CD4-positive, CD25-positive, alpha-beta regulatory T cell (primary cell): Measurements from ENCODE around the gene ATRNL1. TPM values are rescaled to one million over a fixed set of nuclear protein-coding genes. Genes with fewer than 3 reads are reported as not detected.

Experiments
- ATAC-seq, 2 donors: fragments of 150-1000 bp; cut with Tn5 transposase; one replicate each; pipeline ENCODE4 v1.10.0; 2021; ENCODE audit warnings: low read depth in 2 of 2, moderate number of reproducible peaks in 2 of 2, moderate library complexity in 1 of 2
- DNase-seq, 3 donors: peaks; one replicate each; pipeline versions ENCODE4 v3.0.0 to v3.0.0-alpha.2; 2012 to 2022; ENCODE audit warnings: mixed read lengths in 1 of 3
- H3K27ac ChIP-seq: one replicate; pipeline ENCODE4 v1.7.0; 2013; ENCODE audit warnings: mild to moderate bottlenecking, low read length; ENCODE audit not compliant: insufficient read depth, poor library complexity, severe bottlenecking
- H3K27me3 ChIP-seq: one replicate; pipeline ENCODE4 v1.7.0; 2013; ENCODE audit warnings: low read length; ENCODE audit not compliant: control insufficient read depth, insufficient read depth
- H3K36me3 ChIP-seq: one replicate; pipeline ENCODE4 v1.7.0; 2013; ENCODE audit warnings: mild to moderate bottlenecking, low read length, moderate library complexity; ENCODE audit not compliant: control insufficient read depth, insufficient read depth
- H3K4me1 ChIP-seq: 2 replicates; pipeline ENCODE4 v1.7.0; 2013; ENCODE audit warnings: mild to moderate bottlenecking, low read length; ENCODE audit not compliant: insufficient read depth, control insufficient read depth, poor library complexity, severe bottlenecking
- H3K4me3 ChIP-seq: one replicate; pipeline ENCODE4 v1.7.0; 2013; ENCODE audit warnings: low read depth, mild to moderate bottlenecking, low read length, moderate library complexity
- H3K9me3 ChIP-seq, 2 experiments: 1 replicate in 1 of 2; 2 replicates in 1 of 2; pipeline ENCODE4 v1.7.0; 2013; ENCODE audit warnings: low read length in 2 of 2, mild to moderate bottlenecking in 1 of 2, moderate library complexity in 1 of 2; ENCODE audit not compliant: control insufficient read depth in 2 of 2
- H3K27ac Mint-ChIP-seq, 3 donors: one replicate each; pipeline ENCODE4 v1.8.0; 2020 to 2022; ENCODE audit warnings: mild to moderate bottlenecking in 3 of 3, mixed read lengths in 3 of 3, moderate library complexity in 2 of 3
- H3K27me3 Mint-ChIP-seq: one replicate; pipeline ENCODE4 v1.8.0; 2022; ENCODE audit warnings: mild to moderate bottlenecking, mixed read lengths
- H3K36me3 Mint-ChIP-seq: one replicate; pipeline ENCODE4 v1.8.0; 2020; ENCODE audit warnings: mixed read lengths
- H3K4me1 Mint-ChIP-seq, 4 donors: one replicate each; pipeline ENCODE4 v1.8.0; 2020 to 2022; ENCODE audit warnings: mixed read lengths in 4 of 4, mild to moderate bottlenecking in 1 of 4
- H3K4me3 Mint-ChIP-seq, 4 donors: one replicate each; pipeline ENCODE4 v1.8.0; 2020 to 2022; ENCODE audit warnings: mild to moderate bottlenecking in 4 of 4, mixed read lengths in 4 of 4, moderate library complexity in 3 of 4
- H3K9me3 Mint-ChIP-seq, 7 donors: one replicate each; pipeline ENCODE4 v1.8.0; 2020 to 2022; ENCODE audit warnings: mixed read lengths in 7 of 7, mild to moderate bottlenecking in 3 of 7, moderate library complexity in 2 of 7
- polyA plus RNA-seq, 4 donors: library from polyadenylated mRNA; unstranded; fragments of 300-500 nt; fragmentation: Illumina TruSeq; gene quantifications; one replicate each; pipeline ENCODE4 v1.2.3, GENCODE V29; 2021
- total RNA-seq: library from RNA; stranded (reverse); gene quantifications from one replicate; pipeline ENCODE4 v1.2.3, GENCODE V29; 2022

The ATRNL1 gene
- total and polyA plus RNA-seq, 5 donors from 2014 or later = not detected

- Histone ChIP-seq H3K36me3 (no peaks in the 10 kb centered on the region), H3K27me3 (no peaks in the 10 kb centered on the region), H3K4me1 (no peaks in the 10 kb centered on the region), H3K9me3 (no peaks in the 10 kb centered on the region), H3K27ac (no peak overlapping the region), H3K4me3 (no peak overlapping the region)
- no peaks in the 10 kb centered on the region for H3K27me3 Mint-ChIP-seq
- peaks cover 0 to 6% (median 1%) of the 10 kb centered on the region in 7 donors for H3K9me3 Mint-ChIP-seq
- H3K36me3 Mint-ChIP-seq = no peaks in the 10 kb centered on the region
- no peak for DNase-seq
- no peaks in the 10 kb centered on the region for H3K4me1 Mint-ChIP-seq
- H3K27ac Mint-ChIP-seq = no peak overlapping the region
- ATAC-seq = no peak
- no peak overlapping the region for H3K4me3 Mint-ChIP-seq
These were observed 887.3 kb downstream of the ATRNL1 start for GRCh38 chr10:115980470-115980869.

- no peak for DNase-seq
- H3K27me3 Mint-ChIP-seq = no peaks in the 10 kb centered on the region
- no peaks in the 10 kb centered on the region for H3K4me1 Mint-ChIP-seq
- Histone ChIP-seq H3K4me1 (no peaks in the 10 kb centered on the region), H3K27me3 (no peaks in the 10 kb centered on the region), H3K4me3 (no peak overlapping the region), H3K36me3 (no peaks in the 10 kb centered on the region), H3K27ac (no peak overlapping the region), H3K9me3 (no peaks in the 10 kb centered on the region)
- ATAC-seq = no peak
- H3K9me3 Mint-ChIP-seq = peaks cover 0 to 8% (median 1%) of the 10 kb centered on the region in 7 donors
- H3K27ac Mint-ChIP-seq = no peak overlapping the region
- no peak overlapping the region for H3K4me3 Mint-ChIP-seq
- H3K36me3 Mint-ChIP-seq = no peaks in the 10 kb centered on the region
These were observed 887.9 kb downstream of the ATRNL1 start for GRCh38 chr10:115981081-115981480.

GRCh38 chr10:115982076-115982475 lies 888.9 kb downstream of the ATRNL1 start:
- H3K9me3 Mint-ChIP-seq = peaks cover 0 to 13% (median 2%) of the 10 kb centered on the region in 7 donors
- Histone ChIP-seq H3K9me3 (no peaks in the 10 kb centered on the region), H3K4me3 (no peak overlapping the region), H3K27me3 (no peaks in the 10 kb centered on the region), H3K4me1 (no peaks in the 10 kb centered on the region), H3K36me3 (no peaks in the 10 kb centered on the region), H3K27ac (no peak overlapping the region)
- no peaks in the 10 kb centered on the region for H3K4me1 Mint-ChIP-seq
- no peaks in the 10 kb centered on the region for H3K36me3 Mint-ChIP-seq
- H3K4me3 Mint-ChIP-seq = no peak overlapping the region
- DNase-seq (no peak), ATAC-seq (no peak)
- H3K27me3 Mint-ChIP-seq = no peaks in the 10 kb centered on the region
- no peak overlapping the region for H3K27ac Mint-ChIP-seq

- DNase-seq = no peak
- Mint-ChIP-seq H3K4me3 (no peak overlapping the region), H3K9me3 (peaks cover 0 to 17% (median 2%) of the 10 kb centered on the region in 7 donors), H3K36me3 (no peaks in the 10 kb centered on the region), H3K27ac (no peak overlapping the region), H3K4me1 (no peaks in the 10 kb centered on the region), H3K27me3 (no peaks in the 10 kb centered on the region)
- Histone ChIP-seq H3K27me3 (no peaks in the 10 kb centered on the region), H3K27ac (no peak overlapping the region), H3K36me3 (no peaks in the 10 kb centered on the region), H3K4me1 (no peaks in the 10 kb centered on the region), H3K4me3 (no peak overlapping the region), H3K9me3 (no peaks in the 10 kb centered on the region)
- ATAC-seq = no peak
These were observed 889.4 kb downstream of the ATRNL1 start for GRCh38 chr10:115982526-115982925.

- H3K9me3 ChIP-seq = no peaks in the 10 kb centered on the region
These were observed 892.6 kb downstream of the ATRNL1 start for GRCh38 chr10:115985786-115986185.

GRCh38 chr10:115988380-115988779 lies 895.2 kb downstream of the ATRNL1 start:
- peaks cover 3 to 41% (median 9%) of the 10 kb centered on the region in 7 donors for H3K9me3 Mint-ChIP-seq
- no peaks in the 10 kb centered on the region for H3K4me1 ChIP-seq

More at GRCh38 chr10:115985786-115986185, 892.6 kb downstream of the ATRNL1 start:
- Histone ChIP-seq H3K27me3 (no peaks in the 10 kb centered on the region), H3K27ac (no peak overlapping the region), H3K4me3 (no peak overlapping the region), H3K36me3 (no peaks in the 10 kb centered on the region), H3K4me1 (no peaks in the 10 kb centered on the region)
- no peaks in the 10 kb centered on the region for H3K36me3 Mint-ChIP-seq
- no peak overlapping the region for H3K27ac Mint-ChIP-seq
- H3K4me1 Mint-ChIP-seq = no peaks in the 10 kb centered on the region
- no peaks in the 10 kb centered on the region for H3K27me3 Mint-ChIP-seq
- peaks cover 2 to 33% (median 9%) of the 10 kb centered on the region in 7 donors for H3K9me3 Mint-ChIP-seq
- no peak overlapping the region for H3K4me3 Mint-ChIP-seq
- DNase-seq = no peak
- no peak for ATAC-seq

GRCh38 chr10:115989621-115990020 lies 896.5 kb downstream of the ATRNL1 start:
- no peak for ATAC-seq
- no peak overlapping the region for H3K27ac Mint-ChIP-seq

More at GRCh38 chr10:115988380-115988779, 895.2 kb downstream of the ATRNL1 start:
- Histone ChIP-seq H3K4me3 (no peak overlapping the region), H3K27me3 (no peaks in the 10 kb centered on the region), H3K27ac (no peak overlapping the region), H3K9me3 (no peaks in the 10 kb centered on the region), H3K36me3 (no peaks in the 10 kb centered on the region)
- Mint-ChIP-seq H3K36me3 (no peaks in the 10 kb centered on the region), H3K27ac (no peak overlapping the region), H3K4me3 (no peak overlapping the region), H3K4me1 (no peaks in the 10 kb centered on the region), H3K27me3 (no peaks in the 10 kb centered on the region)
- ATAC-seq = no peak
- DNase-seq = no peak

GRCh38 chr10:115992236-115992986 lies 899.2 kb downstream of the ATRNL1 start:
- ATAC-seq = no peak
- H3K9me3 Mint-ChIP-seq = peaks cover 4 to 30% (median 8%) of the 10 kb centered on the region in 7 donors
- no peak overlapping the region for H3K27ac Mint-ChIP-seq

More at GRCh38 chr10:115989621-115990020, 896.5 kb downstream of the ATRNL1 start:
- H3K27ac ChIP-seq = no peak overlapping the region
- Mint-ChIP-seq H3K4me3 (no peak overlapping the region), H3K4me1 (no peaks in the 10 kb centered on the region), H3K27me3 (no peaks in the 10 kb centered on the region), H3K9me3 (peaks cover 3 to 37% (median 10%) of the 10 kb centered on the region in 7 donors), H3K36me3 (no peaks in the 10 kb centered on the region)
- no peaks in the 10 kb centered on the region for H3K9me3 ChIP-seq
- H3K4me3 ChIP-seq = no peak overlapping the region
- H3K36me3 ChIP-seq = no peaks in the 10 kb centered on the region
- DNase-seq = no peak
- no peaks in the 10 kb centered on the region for H3K27me3 ChIP-seq
- H3K4me1 ChIP-seq = no peaks in the 10 kb centered on the region

More at GRCh38 chr10:115992236-115992986, 899.2 kb downstream of the ATRNL1 start:
- Histone ChIP-seq H3K27me3 (no peaks in the 10 kb centered on the region), H3K4me1 (no peaks in the 10 kb centered on the region), H3K4me3 (no peak overlapping the region), H3K9me3 (no peaks in the 10 kb centered on the region), H3K36me3 (no peaks in the 10 kb centered on the region), H3K27ac (no peak overlapping the region)
- no peak overlapping the region for H3K4me3 Mint-ChIP-seq
- no peaks in the 10 kb centered on the region for H3K4me1 Mint-ChIP-seq
- H3K27me3 Mint-ChIP-seq = no peaks in the 10 kb centered on the region
- no peaks in the 10 kb centered on the region for H3K36me3 Mint-ChIP-seq
- DNase-seq = no peak
